Activated T-cell treated with anti-CD3 and anti-CD28 coated beads for 24 hours (primary cell): ENCODE data around the gene PITPNC1.

Experiments used
- DNase-seq: peaks from one replicate; pipeline ENCODE4 v3.0.0-alpha.2; 2020; ENCODE audit warnings: low read depth

PITPNC1 gene

DNA sequence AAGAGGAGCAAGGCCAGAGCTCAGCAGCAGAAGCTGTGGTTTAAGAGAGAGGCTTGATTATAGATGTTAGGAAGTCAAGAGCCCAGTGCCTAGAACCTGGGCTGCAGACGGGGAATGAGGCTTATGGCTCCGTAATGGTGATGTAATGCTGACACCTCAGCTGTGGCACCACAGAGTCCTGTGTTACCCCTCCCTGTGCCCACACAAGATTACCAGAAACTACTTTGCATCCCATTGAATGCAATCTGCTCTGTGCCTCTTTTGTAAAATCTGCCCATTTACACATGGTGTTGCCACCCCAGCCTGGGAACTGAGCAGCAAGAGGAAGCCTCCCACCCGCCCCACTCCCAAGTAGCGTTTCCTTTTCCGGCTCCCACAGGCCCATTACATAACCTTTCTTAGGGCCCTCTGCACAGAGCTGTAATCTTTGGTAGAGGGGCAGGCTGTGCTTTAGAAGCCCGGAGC lies 57.0 kb downstream of the PITPNC1 start:
- DNase-seq: peak; percentile 31

DNA sequence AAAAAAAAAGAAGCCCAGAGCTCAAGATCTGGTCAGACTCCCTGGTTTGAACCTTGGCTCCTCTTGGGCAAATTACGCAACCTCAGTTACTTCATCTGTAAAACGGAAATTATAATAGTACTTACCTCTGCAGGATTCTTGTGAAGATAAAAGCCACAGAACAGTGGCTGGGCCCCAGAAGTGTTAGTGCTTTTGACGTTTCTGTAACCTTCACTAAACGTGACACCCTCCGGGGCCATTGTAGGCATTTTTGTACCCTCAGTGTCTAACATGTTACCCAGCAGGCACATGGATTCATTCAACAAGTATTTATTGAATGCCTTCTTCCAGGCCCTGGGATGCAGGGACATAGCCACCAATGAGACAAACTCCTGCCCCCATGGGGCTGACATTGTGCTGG lies 58.0 kb downstream of the PITPNC1 start:
- DNase-seq: peak; percentile 35

DNA sequence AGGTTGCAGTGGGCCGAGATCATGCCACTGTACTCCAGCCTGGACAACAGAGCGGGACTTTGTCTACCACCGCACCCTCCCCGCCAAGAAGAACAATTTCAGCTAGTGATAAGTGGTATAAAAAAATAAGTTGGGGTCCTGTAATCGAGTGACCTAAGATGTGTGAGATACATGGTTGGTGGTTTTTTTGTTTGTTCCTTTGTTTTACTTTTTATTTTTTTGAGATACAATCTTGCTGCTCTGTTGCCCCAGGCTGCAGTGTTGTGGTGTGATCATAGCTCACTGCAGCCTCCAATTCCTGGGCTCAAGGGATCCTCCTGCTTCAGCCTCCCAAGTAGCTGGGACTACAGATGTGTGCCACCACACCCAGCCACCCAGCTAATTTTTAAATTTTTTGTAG lies 58.7 kb downstream of the PITPNC1 start:
- no peak for DNase-seq

DNA sequence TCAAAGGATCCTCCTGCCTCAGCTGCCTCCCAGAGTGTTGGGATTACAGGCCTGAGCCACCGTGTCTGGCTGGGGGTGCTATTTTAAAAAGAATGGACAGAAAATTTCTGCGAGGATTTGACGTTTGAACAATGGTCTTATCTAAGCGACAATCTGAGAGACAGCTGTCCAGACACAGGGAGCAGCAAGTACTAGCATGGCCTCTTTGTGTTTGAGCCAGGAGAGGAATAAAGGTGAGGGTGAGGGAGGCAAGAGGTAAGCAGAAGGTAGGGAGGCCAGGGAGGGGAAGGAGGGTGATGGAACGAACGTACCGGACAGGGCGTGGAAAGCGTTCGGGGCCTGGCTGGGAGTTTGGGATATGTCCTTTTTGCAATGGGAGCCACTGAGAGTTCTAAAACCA lies 59.2 kb downstream of the PITPNC1 start:
- DNase-seq: no peak

DNA sequence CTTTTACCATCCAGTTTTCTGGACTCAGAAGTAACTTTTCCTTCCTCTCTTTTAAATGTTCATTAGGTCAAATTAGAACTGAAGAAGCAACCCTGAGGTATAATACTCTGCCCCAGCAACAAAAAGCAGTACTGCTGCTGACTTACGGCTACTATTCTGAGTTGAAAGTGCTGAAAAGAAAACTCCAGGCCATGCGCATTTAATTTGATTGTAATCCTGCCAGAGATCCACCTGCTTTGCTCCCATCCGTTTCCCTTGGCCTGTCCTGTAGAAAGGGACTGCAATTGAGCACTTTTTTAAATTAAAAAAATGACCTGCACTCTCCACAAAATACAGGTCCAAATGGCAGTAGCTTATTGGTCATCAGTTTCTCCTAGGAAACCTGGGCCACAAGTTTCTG lies 61.6 kb downstream of the PITPNC1 start:
- no peak for DNase-seq

DNA sequence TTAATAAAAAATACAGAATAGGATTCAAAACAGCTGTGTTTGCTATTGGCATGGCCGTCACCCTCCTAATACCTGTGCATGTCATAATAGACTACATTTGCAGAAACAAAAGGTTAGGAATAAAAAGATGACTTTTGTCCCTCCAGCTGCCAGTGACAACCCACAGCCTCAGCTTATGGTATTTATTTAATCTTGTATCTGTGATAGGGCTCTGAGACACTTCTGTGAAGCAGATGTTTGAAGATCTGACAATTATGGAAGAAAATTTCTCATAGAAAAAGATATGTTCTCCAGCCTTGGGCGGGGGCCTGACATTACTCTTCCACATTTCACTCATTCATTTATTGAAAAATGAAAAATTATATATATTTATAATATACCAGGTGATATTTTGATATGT lies 62.2 kb downstream of the PITPNC1 start:
- DNase-seq: no peak

DNA sequence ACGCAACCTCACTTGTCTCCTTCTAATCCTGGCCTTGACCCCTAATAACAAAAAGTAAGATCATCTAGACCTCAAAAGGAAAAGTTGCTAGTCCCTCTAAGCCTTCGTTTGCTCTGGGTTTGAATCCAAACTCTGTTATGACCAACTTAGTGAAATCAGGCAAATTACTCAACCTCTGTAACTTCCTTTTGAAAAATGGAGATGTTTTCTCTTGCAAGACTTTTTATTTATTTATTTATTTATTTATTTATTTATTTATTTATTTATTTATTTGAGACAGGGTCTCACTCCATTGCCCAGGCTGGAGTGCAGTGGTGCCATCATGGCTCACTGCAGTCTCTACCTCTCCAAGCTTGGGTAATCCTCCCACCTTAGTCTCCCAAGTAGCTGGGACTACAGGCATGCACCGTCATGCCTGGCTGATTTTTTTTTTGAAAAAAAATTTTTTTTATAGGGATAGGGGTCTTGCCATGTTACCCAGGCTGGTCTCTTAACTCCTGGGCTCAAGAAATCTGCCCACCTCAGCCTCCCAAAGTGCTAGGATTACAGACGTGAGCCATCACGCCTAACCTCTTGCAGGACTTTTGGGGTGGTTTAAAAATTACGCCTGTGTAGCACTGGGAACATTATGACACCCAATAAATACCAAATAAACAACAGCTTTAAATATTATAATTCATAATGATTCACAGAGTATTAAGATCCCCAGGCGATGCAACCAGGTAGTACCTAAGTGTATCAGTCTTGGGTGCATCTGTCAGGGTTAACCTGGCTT lies 63.4 kb downstream of the PITPNC1 start:
- DNase-seq: no peak

DNA sequence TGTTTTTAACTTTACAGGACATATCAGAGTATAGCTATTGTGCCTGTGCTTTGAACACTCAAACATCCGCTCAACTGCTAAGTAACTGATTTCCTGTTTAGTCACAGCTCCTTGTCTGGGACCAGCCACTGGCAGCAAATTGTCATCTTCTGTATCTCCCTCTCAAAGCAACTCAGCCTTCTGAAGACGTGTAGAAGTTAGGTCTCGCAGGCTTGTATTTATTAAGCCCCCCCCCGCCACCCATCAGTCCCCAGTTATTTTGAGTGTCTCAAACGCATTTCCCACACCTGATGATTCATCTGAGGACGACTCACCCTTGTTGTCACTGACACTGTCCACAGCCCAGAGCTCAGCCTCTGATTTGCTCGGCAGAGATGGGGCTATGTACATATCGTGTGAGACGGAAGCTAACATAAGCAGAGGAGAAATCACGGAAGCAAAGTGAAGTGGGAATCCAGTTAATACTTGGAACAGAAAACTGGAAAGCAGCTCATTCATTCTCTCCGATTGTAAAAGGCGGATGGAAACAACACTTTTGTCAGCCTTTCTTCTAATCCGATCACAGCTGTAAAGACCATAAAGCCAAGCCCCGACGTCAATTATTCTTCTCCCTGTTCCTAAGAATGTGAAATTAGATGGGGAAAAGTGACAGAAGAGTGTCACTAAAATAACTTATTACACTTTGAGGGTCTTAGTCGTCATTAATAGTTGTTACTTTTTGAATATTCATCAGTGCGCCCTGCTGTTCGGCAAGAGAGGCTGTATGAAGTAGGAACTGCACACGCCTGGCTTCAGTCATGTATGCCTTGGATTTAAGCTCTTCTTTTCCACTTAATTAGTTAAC lies 64.2 kb downstream of the PITPNC1 start:
- peak; percentile 58 for DNase-seq

DNA sequence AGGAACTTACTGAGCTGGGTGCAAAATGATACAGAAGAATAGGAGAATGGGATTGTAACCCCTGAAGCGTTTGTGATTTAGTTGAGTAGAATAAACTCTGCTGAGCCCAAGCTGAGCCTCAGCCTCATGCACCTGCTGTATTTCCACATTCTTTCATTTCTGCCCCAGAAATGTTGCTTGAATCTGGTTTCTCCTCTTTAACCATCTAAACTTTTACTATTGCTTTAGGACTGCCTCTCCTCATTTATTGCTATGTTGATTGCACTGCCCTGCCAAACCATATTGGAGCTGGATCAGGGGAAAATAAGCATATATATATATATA lies 64.8 kb downstream of the PITPNC1 start:
- no peak for DNase-seq

DNA sequence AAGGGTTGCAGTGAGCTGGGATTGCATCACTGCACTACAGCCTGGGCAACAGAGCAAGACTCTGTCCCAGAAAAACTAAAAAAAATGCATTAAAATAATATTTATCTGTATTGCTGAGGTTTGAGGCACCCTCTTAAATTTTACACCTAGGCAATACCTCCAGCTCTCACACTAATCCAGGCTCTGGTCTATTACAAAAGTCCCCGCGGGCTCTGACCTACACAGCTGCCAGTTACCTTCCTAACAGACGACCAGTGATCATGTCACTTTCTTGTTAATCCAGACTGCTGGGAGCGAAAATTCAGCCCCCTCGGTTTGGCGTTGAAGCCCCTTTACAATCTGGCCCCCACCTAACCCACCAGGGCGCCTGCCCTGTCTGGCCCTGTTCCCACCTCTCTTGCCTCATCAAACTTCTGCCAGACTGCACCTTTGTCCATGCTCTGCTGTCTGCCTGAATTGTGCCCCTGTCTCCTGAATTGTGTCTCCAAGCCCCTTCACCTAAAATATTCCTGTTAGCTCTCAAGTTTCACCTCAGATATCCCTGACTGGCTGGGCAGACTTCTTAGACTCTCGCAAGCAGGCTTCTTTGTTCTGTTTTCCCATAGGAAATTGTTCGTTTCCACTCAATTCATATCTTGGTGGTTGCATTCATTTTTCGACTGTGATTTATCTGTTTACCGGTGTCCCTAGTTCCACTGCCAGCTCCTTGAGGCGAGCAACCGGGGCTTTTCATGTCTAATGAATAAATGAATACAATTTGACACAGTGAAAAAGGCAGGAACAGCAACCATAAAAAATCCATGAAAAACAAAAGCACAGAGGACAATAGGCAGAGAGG lies 65.9 kb downstream of the PITPNC1 start:
- DNase-seq: no peak

DNA sequence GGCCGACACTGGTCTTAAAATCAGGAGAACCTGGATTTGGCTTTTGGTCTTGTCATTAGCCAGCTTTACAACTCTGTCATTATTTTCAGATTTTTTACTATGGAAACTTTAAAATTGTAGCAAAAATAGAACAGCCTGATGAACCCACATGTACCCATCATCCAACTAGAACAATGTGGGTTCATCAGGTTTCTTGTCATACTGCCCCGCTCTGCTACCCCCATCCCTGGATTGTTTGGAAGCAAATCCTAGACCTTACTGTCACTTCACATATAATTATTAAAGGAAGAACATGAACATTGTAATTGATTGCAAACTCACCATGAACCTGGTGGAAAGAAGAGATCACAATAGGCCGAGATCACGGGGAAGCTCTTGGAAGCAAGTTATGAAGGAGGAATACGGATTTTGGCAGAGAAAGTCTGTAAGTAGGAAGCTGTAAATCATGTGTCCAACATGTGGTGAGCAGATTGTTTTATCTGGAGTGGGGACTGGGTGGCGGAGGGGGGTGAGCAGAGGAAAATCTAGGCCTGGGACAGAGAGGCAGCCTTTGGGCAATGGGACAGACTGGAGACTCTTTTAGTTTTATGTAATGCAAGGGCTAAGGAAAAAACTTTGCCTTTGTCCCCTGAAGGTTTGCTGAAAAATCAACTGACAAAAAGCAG lies 67.0 kb downstream of the PITPNC1 start:
- DNase-seq: no peak

DNA sequence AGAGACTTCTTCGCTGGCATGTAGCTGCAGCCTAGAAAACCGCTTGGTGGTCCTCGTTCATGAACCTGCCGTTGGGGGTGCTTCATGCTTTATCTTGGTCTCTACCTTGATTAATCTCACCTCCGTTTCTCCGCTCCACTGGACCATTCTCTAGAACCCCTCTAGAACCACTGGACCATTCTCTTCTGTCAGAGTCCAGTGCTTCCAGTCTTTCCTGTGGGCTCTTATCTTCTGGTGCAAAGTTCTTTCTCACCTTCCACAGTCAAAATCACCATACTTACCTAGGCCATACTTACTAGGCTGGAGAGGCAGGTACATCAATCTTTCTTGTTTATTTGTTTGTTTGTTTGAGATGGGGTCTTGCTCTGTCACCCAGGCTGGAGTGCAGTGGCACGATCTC lies 71.4 kb downstream of the PITPNC1 start:
- no peak for DNase-seq

DNA sequence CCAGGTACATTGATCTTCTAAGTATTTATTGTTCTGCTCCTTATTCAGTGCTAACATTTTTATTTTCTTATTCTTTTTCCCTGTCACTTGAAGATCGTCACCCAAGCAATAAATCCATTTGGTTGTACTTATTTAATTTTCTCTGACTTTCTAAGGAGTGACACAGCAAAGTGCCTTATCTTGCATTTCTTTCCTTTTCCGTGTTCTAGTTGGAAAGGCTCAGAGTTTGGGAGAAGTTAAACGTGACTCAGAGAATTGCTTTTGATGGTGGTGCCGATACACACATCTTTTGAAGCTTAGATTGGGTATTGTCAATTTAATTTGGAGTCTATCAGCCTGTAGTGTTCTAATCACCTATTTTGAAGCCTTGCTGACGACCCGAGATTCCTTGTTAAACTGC lies 72.0 kb downstream of the PITPNC1 start:
- DNase-seq: no peak

DNA sequence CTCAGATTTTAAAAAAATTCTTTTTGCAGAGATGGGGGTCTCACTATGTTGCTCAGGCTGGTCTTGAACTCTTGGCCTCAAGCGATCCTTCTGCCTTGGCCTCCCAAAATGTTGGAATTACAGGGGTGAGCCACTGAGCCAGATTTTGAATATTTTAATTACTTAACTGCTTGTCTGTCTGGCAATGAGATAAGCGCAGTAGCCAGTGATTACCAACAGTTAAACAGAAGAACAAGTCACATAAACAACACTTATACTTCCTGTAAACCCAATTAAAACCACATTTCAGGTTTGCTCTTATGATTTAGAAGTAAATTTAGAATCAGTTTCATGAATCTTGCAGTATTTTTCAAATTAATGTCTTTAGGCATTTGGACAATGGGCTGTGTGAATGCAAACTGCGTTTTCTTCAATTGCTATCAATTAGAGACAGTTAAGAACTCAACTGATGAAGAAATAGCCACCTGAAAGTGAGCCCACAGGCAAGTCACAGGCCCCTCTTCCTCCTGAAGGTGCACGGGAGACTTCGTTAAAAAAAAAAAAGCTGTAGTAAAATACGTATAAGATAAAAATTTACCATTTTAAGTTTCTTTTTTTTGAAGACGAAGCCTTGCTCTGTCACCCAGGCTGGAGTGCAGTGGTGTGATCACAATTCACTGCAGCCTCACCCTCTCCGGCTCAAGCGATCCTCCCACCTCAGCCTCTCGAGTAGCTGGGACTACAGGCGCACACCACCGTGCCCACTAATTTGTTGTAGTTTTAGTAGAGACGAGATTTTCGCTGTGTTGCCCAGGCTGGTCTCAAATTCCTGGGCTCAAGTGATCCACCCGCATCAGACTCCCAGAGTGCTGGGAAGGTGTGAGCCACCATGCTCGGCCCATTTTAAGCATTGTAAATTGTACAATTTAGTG lies 73.0 kb downstream of the PITPNC1 start:
- no peak for DNase-seq

DNA sequence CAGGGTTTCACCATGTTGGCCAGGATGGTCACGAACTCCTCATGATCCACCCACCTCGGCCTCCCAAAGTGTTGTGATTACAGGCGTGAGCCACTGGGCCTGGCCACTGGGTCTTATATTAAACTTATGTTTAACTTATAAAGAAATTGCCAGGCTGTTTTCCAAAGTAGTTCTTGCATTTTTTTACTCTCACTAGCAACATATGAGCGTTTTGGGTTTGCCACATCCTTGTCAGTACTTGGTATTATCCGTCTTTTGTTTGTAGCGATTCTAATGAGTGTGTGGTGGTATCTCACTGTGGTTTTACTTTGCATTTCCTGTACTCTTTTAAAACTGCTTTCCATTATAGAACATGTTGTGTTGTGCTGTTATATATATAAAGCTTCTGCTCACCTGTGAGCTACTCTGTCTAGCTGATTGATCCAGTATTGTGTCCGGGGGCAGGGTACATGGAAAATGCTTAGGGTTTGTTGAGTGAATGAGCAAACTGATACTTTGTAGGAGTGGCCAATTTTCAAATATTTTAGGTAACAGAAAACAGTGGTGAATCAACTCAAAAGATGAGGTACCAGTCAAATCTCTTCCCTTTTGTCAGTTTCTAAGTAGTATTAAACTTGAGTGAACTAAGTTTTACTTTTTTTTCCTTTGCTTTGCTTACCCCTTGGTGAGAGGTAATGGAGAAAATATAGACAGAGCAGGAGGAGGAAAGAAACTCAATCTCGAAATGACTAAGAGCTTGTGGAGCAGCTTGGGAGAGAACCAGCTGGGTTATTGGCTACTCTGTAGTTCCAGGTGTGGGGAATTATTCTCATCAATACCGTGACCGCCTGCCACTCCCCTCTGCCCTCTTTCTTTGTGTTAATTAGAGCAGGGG lies 75.8 kb downstream of the PITPNC1 start:
- no peak for DNase-seq

DNA sequence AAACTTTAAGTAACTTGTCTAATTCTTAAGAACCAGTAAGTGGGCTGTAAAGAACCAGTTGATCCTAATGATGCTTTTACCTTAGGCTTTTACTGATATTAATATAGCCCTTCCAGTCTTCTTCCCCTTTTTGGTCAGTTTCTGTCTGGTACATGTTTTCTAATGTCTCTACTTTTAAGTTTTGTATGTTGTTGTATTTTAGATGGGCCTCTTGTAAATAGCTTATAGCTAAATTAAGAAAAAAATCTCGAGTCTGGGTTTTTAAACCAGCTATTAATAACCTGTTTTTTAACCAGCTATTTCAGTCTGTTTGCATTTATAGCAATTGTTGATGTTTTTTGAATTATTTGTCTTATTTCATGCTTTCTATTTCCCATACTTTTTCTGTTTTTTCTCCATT lies 79.0 kb downstream of the PITPNC1 start:
- DNase-seq: no peak

DNA sequence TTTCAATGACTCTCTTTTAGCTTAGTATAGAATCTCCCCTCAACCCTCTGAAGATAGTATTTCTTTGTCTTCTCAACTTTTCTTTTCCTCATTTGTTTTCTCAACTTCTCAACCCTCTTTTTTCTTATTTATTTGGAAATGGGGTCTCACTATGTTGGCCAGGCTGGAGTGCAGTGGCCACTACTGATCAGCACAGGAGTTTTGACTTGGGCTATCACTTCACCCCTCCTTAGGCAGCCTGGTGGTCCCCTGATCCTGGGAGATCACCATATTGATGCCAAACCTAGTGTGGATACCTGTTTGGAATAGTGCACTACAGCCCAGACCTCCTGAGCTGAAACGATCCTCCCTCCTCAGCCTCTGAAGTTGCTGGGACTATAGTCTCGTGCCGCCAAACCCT lies 79.8 kb downstream of the PITPNC1 start:
- no peak for DNase-seq

DNA sequence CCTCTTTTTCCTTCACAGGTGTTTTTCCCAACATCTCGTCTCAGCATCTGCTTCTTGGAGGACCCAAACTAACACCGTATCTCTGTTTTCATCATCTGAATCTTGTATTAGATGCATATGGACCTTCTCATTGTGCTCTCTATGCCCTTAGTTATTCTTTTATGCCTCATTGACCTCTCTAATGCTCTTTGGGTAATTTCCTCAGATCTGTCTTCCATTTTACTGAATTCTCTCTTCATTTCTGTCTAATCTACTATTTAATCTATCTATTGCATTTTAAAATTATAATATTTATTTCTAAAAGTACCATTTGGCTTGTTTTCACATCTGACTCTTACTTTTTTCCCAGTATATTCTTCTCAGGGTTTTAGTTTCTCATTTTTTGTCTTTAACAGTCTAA lies 81.1 kb downstream of the PITPNC1 start:
- DNase-seq: no peak

DNA sequence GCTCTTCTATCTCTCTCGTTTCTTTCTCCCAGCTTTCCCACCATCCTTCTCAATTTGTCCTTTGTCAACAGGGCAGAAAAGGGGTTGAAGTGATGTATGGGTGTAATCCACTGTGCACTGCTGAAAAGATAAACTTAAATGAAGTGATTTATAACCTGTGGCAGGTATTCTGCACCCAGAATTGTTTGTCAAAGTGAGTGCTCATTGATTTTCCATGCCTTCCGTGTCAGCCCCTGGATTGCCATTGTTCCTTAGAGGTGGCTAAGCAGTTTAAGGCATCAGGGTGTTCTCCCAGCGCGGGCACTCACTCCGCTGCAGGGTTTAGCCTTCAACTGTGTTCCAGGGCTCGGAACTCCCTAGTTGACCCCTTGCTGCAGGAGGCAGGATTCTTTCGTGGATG lies 82.9 kb downstream of the PITPNC1 start:
- DNase-seq: no peak

DNA sequence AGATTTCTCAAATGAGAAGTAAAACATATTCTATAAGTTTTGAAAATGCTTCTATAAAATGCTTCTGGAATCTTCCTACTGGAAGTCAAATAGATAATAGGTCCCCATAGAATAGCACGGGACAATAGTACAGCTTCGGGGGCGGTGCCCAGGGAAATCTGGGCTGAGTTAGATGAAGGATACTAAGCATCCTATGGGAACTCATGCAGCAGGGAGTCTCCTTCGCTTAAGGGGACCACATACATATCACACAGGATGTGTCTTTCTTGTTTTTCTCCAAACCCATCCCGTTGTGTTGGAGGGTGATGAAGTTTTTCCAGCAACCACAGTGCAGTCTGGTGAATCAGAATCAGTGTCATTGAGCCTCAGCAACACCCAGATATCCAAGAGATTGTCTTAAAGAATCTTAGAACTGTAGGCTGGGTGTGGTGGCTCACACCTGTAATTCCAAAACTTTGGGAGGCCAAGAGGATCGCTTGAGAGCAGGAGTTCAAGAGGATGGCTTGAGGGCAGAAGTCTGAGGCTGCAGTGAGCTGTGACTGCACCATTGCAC lies 84.2 kb downstream of the PITPNC1 start:
- no peak for DNase-seq
